Endodermal cell (in vitro differentiated cells): ENCODE measurements around the gene PRKCA. TPM values are rescaled to one million over a fixed set of nuclear protein-coding genes. Genes with fewer than 3 reads are reported as not detected.

ENCODE experiments used
- DNase-seq: peaks from one replicate; pipeline ENCODE4 v3.0.0-alpha.2; 2017
- H3K27ac ChIP-seq: 2 replicates; pipeline ENCODE4 v1.5.1; 2013; ENCODE audit warnings: mild to moderate bottlenecking, low read depth, low read length, moderate library complexity
- H3K27me3 ChIP-seq: 2 replicates; pipeline ENCODE4 v1.6.1; 2013; ENCODE audit warnings: mild to moderate bottlenecking, low read length, moderate library complexity; ENCODE audit not compliant: insufficient read depth, control insufficient read depth, poor library complexity, severe bottlenecking
- H3K36me3 ChIP-seq: 2 replicates; pipeline ENCODE4 v1.7.0; 2013; ENCODE audit warnings: mild to moderate bottlenecking, low read length, moderate library complexity; ENCODE audit not compliant: control insufficient read depth, insufficient read depth
- H3K4me1 ChIP-seq: one replicate; pipeline ENCODE4 v1.7.0; 2013; ENCODE audit warnings: low read length; ENCODE audit not compliant: control insufficient read depth, insufficient read depth
- H3K4me3 ChIP-seq: 2 replicates; pipeline ENCODE4 v1.5.1; 2013; ENCODE audit warnings: mild to moderate bottlenecking, low read length, moderate library complexity
- H3K9ac ChIP-seq: 2 replicates; pipeline ENCODE4 v1.6.1; 2013; ENCODE audit warnings: mild to moderate bottlenecking, low read length, moderate library complexity; ENCODE audit not compliant: poor library complexity, severe bottlenecking; ENCODE audit errors: extremely low read depth
- H3K9me3 ChIP-seq: 2 replicates; pipeline ENCODE4 v1.6.1; 2013; ENCODE audit warnings: mild to moderate bottlenecking, low read length, moderate library complexity; ENCODE audit not compliant: control insufficient read depth
- H3K27ac Mint-ChIP-seq: 2 replicates; pipeline ENCODE4 v1.8.0; 2020; ENCODE audit warnings: mixed read lengths
- H3K27me3 Mint-ChIP-seq: 2 replicates; pipeline ENCODE4 v1.8.0; 2021; ENCODE audit warnings: mild to moderate bottlenecking, mixed read lengths; ENCODE audit not compliant: insufficient read depth
- H3K36me3 Mint-ChIP-seq: 2 replicates; pipeline ENCODE4 v1.8.0; 2020; ENCODE audit warnings: low read depth, mixed read lengths
- H3K4me1 Mint-ChIP-seq: 2 replicates; pipeline ENCODE4 v1.8.0; 2020; ENCODE audit warnings: mixed read lengths
- H3K4me3 Mint-ChIP-seq: 2 replicates; pipeline ENCODE4 v1.8.0; 2020; ENCODE audit warnings: mild to moderate bottlenecking, moderate library complexity, mixed read lengths
- H3K9me3 Mint-ChIP-seq: 2 replicates; pipeline ENCODE4 v1.8.0; 2020; ENCODE audit warnings: mild to moderate bottlenecking, mixed read lengths
- CTCF ChIP-seq: fragments of 200-600 bp; sonication (generic); conservative IDR thresholded peaks from 2 replicates; pipeline ENCODE4 v1.5.0; 2021; ENCODE audit warnings: antibody characterized with exemption, mild to moderate bottlenecking
- WGBS, 2 experiments: methylation state at CpG; one replicate each; pipeline versions ENCODE4 v1.1.5 to v1.1.7; 2013; ENCODE audit warnings: missing lambda C conversion rate in 2 of 2, mixed read lengths in 1 of 2; ENCODE audit not compliant: insufficient coverage in 1 of 2, insufficient read length in 1 of 2; 5-methylcytosine and 5-hydroxymethylcytosine counted together
- total RNA-seq, 2 donors: library from RNA; stranded (reverse); fragmentation: NEBNext Ultra II Directional in 1 of 2; extraction: Animal tissue kit (Norgen Biotek cat#: 25700) in 1 of 2; gene quantifications; 2 replicates in 1 of 2; 3 replicates in 1 of 2; pipeline ENCODE4 v1.2.1, GENCODE V29; 2021

The PRKCA gene
- total RNA-seq, 2 donors from 2014 or later, result 8.7 to 14.6 TPM

- no peaks in the 10 kb centered on the region for H3K9me3 ChIP-seq
- no peaks in the 10 kb centered on the region for H3K9me3 Mint-ChIP-seq
- H3K9ac ChIP-seq, result no peak overlapping the region
- H3K36me3 Mint-ChIP-seq, result no peaks in the 10 kb centered on the region
- 89 to 91% methylated on average over 13 to 17 of the region's 17 CpGs for WGBS, 2 experiments
- peaks cover 19% of the 10 kb centered on the region for H3K27me3 Mint-ChIP-seq
- no peak overlapping the region for H3K27ac Mint-ChIP-seq
- TF ChIP-seq CTCF, result no peak
- no peaks in the 10 kb centered on the region for H3K36me3 ChIP-seq
- no peaks in the 10 kb centered on the region for H3K4me1 ChIP-seq
- peaks cover 19% of the 10 kb centered on the region for H3K4me1 Mint-ChIP-seq
- H3K27ac ChIP-seq, result no peak overlapping the region
- H3K4me3 Mint-ChIP-seq, result no peak overlapping the region
- H3K4me3 ChIP-seq, result no peak overlapping the region
- DNase-seq, result no peak
- H3K27me3 ChIP-seq, result no peaks in the 10 kb centered on the region
These were observed 445.3 kb downstream of the PRKCA start for GRCh38 chr17:66747578-66748275.

GRCh38 chr17:66748578-66748977 lies 446.2 kb downstream of the PRKCA start:
- Histone ChIP-seq H3K27me3 (no peaks in the 10 kb centered on the region), H3K36me3 (no peaks in the 10 kb centered on the region), H3K4me1 (peaks cover 4% of the 10 kb centered on the region), H3K4me3 (no peak overlapping the region), H3K27ac (no peak overlapping the region), H3K9ac (no peak overlapping the region), H3K9me3 (no peaks in the 10 kb centered on the region)
- WGBS, 2 experiments, result 92 to 95% methylated on average over 6 to 7 of the region's 8 CpGs
- peaks cover 27% of the 10 kb centered on the region for H3K4me1 Mint-ChIP-seq
- H3K27me3 Mint-ChIP-seq, result peaks cover 19% of the 10 kb centered on the region
- no peak for DNase-seq
- no peaks in the 10 kb centered on the region for H3K36me3 Mint-ChIP-seq
- no peak overlapping the region for H3K4me3 Mint-ChIP-seq
- TF ChIP-seq CTCF, result no peak
- no peak overlapping the region for H3K27ac Mint-ChIP-seq
- no peaks in the 10 kb centered on the region for H3K9me3 Mint-ChIP-seq

GRCh38 chr17:66749217-66749832 lies 446.9 kb downstream of the PRKCA start:
- H3K27me3 Mint-ChIP-seq, result peaks cover 19% of the 10 kb centered on the region
- H3K9me3 Mint-ChIP-seq, result peaks cover 6% of the 10 kb centered on the region
- no peaks in the 10 kb centered on the region for H3K27me3 ChIP-seq
- no peak overlapping the region for H3K4me3 ChIP-seq
- H3K9ac ChIP-seq, result no peak overlapping the region
- H3K27ac Mint-ChIP-seq, result no peak overlapping the region
- WGBS, 2 experiments, result 85 to 100% methylated on average over 2 to 7 of the region's 7 CpGs
- H3K36me3 ChIP-seq, result no peaks in the 10 kb centered on the region
- no peak overlapping the region for H3K4me3 Mint-ChIP-seq
- peaks cover 4% of the 10 kb centered on the region for H3K4me1 ChIP-seq
- DNase-seq, result no peak
- H3K36me3 Mint-ChIP-seq, result no peaks in the 10 kb centered on the region
- H3K27ac ChIP-seq, result no peak overlapping the region
- TF ChIP-seq CTCF, result no peak
- peaks cover 3% of the 10 kb centered on the region for H3K9me3 ChIP-seq
- peaks cover 33% of the 10 kb centered on the region for H3K4me1 Mint-ChIP-seq
